ENCODE measurements around the gene RFT1. TPM values are rescaled to one million over a fixed set of nuclear protein-coding genes. Genes with fewer than 3 reads are reported as not detected.

RFT1 gene
- total and polyA plus RNA-seq, 2 experiments from 2014 or later = 11.3 to 13.3 TPM

- Mint-ChIP-seq H3K27me3 (ENCODE audit: insufficient read depth, low read depth, poor library complexity) (peaks cover 30% of the 10 kb centered on the region), H3K4me3 (peak overlapping the region; percentile 75), H3K4me1 (peaks cover 45% of the 10 kb centered on the region), H3K36me3 (ENCODE audit: low read depth) (no peaks in the 10 kb centered on the region; the same call in 2 of the 3 replicates), H3K9me3 (peaks cover 3% of the 10 kb centered on the region; the same call in 1 of the 3 replicates), H3K27ac (no peak overlapping the region)
- Histone ChIP-seq H3K9me2 (ENCODE audit: insufficient read depth) (no peaks in the 10 kb centered on the region), H3K79me2 (replicated peaks; ENCODE audit: insufficient read depth) (0 out of 2 replicates have a peak, but pooled peaks cover 12% of the 10 kb centered on the region), H4K20me1 (replicated peaks; ENCODE audit: insufficient read depth) (peaks cover 7% of the 10 kb centered on the region), H3K36me3 (ENCODE audit: insufficient read depth) (no peaks in the 10 kb centered on the region), H2AFZ (no peak overlapping the region), H3K4me1 (ENCODE audit: insufficient read depth) (peaks cover 33% of the 10 kb centered on the region), H3F3A (replicated peaks; ENCODE audit: low read depth) (no peaks in the 10 kb centered on the region), H3K4me2 (peak overlapping the region; percentile 95), H3K27me3 (ENCODE audit: insufficient read depth) (peaks cover 10% of the 10 kb centered on the region), H3K4me3 (peak overlapping the region; percentile 84), H3K27ac (ENCODE audit: low read depth) (no peak overlapping the region)
- no peak for DNase-seq (ENCODE audit: low spot score)
- ATAC-seq = no peak
- TF ChIP-seq STAT1 (IDR thresholded peaks at IDR 0.05; ENCODE audit: unreplicated experiment) (no peak), POLR2AphosphoS5 (IDR thresholded peaks at IDR 0.05; ENCODE audit: low read depth) (no peak), ZNF331 (CRISPR knock-in tag; IDR thresholded peaks at IDR 0.05; ENCODE audit: low read depth) (no peak), ZNF114 (CRISPR knock-in tag; IDR thresholded peaks at IDR 0.05) (no peak), NANOG (IDR thresholded peaks at IDR 0.05; ENCODE audit: borderline replicate concordance) (no peak), CREB1 (CRISPR knock-in tag; IDR thresholded peaks at IDR 0.05; ENCODE audit: low read depth) (no peak)
- TF ChIP-seq, protein P1, sequence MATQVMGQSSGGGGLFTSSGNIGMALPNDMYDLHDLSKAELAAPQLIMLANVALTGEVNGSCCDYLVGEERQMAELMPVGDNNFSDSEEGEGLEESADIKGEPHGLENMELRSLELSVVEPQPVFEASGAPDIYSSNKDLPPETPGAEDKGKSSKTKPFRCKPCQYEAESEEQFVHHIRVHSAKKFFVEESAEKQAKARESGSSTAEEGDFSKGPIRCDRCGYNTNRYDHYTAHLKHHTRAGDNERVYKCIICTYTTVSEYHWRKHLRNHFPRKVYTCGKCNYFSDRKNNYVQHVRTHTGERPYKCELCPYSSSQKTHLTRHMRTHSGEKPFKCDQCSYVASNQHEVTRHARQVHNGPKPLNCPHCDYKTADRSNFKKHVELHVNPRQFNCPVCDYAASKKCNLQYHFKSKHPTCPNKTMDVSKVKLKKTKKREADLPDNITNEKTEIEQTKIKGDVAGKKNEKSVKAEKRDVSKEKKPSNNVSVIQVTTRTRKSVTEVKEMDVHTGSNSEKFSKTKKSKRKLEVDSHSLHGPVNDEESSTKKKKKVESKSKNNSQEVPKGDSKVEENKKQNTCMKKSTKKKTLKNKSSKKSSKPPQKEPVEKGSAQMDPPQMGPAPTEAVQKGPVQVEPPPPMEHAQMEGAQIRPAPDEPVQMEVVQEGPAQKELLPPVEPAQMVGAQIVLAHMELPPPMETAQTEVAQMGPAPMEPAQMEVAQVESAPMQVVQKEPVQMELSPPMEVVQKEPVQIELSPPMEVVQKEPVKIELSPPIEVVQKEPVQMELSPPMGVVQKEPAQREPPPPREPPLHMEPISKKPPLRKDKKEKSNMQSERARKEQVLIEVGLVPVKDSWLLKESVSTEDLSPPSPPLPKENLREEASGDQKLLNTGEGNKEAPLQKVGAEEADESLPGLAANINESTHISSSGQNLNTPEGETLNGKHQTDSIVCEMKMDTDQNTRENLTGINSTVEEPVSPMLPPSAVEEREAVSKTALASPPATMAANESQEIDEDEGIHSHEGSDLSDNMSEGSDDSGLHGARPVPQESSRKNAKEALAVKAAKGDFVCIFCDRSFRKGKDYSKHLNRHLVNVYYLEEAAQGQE (IDR thresholded peaks at IDR 0.05; ENCODE audit: unreplicated experiment) = no peak
Observed at GRCh38 chr3:53160061-53160659, 29.9 kb upstream of the RFT1 start.

DNA sequence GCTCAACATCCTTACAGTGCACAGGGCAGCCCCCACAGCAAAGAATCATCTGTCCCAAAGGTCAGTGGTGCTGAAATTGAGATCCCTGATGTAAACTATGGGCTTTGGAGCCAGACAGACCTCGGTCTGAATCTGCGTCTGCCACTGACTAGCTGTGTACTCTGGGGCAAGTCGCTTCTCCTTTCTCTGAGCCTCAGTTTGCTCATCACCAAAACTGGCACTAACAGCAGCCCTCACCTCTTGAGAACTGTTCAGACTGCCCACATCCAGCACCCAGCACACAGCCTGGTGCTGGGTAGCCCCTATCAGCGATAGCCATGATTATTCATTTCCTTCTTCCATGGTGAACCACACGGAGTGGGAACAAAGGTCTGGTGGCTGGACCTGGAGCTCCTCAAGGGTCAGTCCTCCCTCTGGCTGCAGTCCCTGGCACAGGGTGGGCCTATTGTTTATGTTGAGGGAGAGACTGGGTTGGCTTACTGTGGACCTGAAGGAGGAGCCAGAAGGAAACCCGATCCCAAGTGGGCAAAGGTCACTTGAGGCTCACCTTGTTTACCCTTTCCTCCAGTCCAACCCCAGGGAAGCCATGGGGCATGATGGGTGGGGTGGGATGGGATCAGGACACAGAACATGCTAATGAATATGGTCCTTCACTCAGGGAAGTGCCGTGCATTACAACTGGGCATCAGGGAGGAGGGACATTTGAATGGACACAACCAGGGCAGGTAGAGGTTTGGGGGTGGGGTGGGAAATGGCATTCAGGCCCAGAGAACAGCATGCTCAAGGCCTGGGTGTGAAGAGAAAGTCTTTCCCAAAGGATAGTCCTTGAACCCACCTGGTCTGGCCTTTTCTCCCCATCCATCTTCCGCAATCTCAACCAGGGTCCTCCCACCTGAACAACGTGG lies 29.2 kb upstream of the RFT1 start:
- no peak overlapping the region for H3K4me3 Mint-ChIP-seq
- DNase-seq (ENCODE audit: low spot score) (peak; percentile 75), ATAC-seq (peak; percentile 34)
- no peaks in the 10 kb centered on the region for H3K9me2 ChIP-seq (ENCODE audit: insufficient read depth)
- peak overlapping the region; percentile 95; the same call in 1 of the 2 replicates for H3K4me2 ChIP-seq
- H3F3A ChIP-seq (replicated peaks; ENCODE audit: low read depth) = no peaks in the 10 kb centered on the region
- peaks cover 7% of the 10 kb centered on the region for H4K20me1 ChIP-seq (replicated peaks; ENCODE audit: insufficient read depth)
- H3K36me3 Mint-ChIP-seq (ENCODE audit: low read depth) = no peaks in the 10 kb centered on the region; the same call in 2 of the 3 replicates
- H3K27ac ChIP-seq (ENCODE audit: low read depth) = no peak overlapping the region
- peaks cover 33% of the 10 kb centered on the region for H3K27me3 Mint-ChIP-seq (ENCODE audit: insufficient read depth, low read depth, poor library complexity)
- TF ChIP-seq EZH2phosphoT487 (IDR thresholded peaks at IDR 0.05; ENCODE audit: unreplicated experiment) (no peak), POLR2AphosphoS5 (IDR thresholded peaks at IDR 0.05; ENCODE audit: low read depth) (no peak), EZH2 (IDR thresholded peaks at IDR 0.05; ENCODE audit: low read depth, unreplicated experiment) (no peak), ZNF331 (CRISPR knock-in tag; IDR thresholded peaks at IDR 0.05; ENCODE audit: low read depth) (no peak), NANOG (IDR thresholded peaks at IDR 0.05; ENCODE audit: borderline replicate concordance) (no peak), JUNB (IDR thresholded peaks at IDR 0.05; ENCODE audit: unreplicated experiment) (no peak)
- TF ChIP-seq, protein P1 (IDR thresholded peaks at IDR 0.05; ENCODE audit: unreplicated experiment) = peak; percentile 16
- no peak overlapping the region for H3K27ac Mint-ChIP-seq
- peaks cover 3% of the 10 kb centered on the region; the same call in 1 of the 3 replicates for H3K9me3 Mint-ChIP-seq
- H3K79me2 ChIP-seq (replicated peaks; ENCODE audit: insufficient read depth) = 0 out of 2 replicates have a peak, but pooled peaks cover 12% of the 10 kb centered on the region
- H2AFZ ChIP-seq = peak overlapping the region; percentile 59; the same call in 1 of the 2 replicates
- H3K4me1 ChIP-seq (ENCODE audit: insufficient read depth) = peaks cover 33% of the 10 kb centered on the region
- peaks cover 10% of the 10 kb centered on the region for H3K27me3 ChIP-seq (ENCODE audit: insufficient read depth)
- peaks cover 43% of the 10 kb centered on the region for H3K4me1 Mint-ChIP-seq
- H3K4me3 ChIP-seq = peak overlapping the region; percentile 84; the same call in 1 of the 2 replicates
- no peaks in the 10 kb centered on the region for H3K36me3 ChIP-seq (ENCODE audit: insufficient read depth)
